GM12878 (cell line): ENCODE measurements around the gene SLC2A9. TPM values are rescaled to one million over a fixed set of nuclear protein-coding genes. Genes with fewer than 3 reads are reported as not detected.

ENCODE experiments used
- ATAC-seq: fragments of 200-7000 bp; cut with Tn5 transposase; 3 replicates; pipeline ENCODE4 v1.9.1; 2020; ENCODE audit warnings: mild to moderate bottlenecking, moderate library complexity
- BruUV-seq: library from RNA; stranded (reverse); fragments of 400-500 nt; replicated peaks from 2 replicates; lab custom pipeline; 2021; lab: Mats Ljungman, UMichigan
- CTCF ChIA-PET: fragments of 300-600 bp; sonication (Branson Sonifier 250); formaldehyde crosslinking; extraction: SDS; loops from one replicate; lab custom pipeline; 2021; ENCODE audit warnings: inconsistent platforms; lab: Yijun Ruan, JAX
- POLR2A ChIA-PET: fragments of 350-600 bp; formaldehyde crosslinking; extraction: SDS; loops from one replicate; lab custom pipeline; 2021; ENCODE audit warnings: inconsistent platforms; lab: Charles Lee
- RAD21 ChIA-PET: fragments of 300-600 bp; sonication (Branson Sonifier 250); formaldehyde crosslinking; loops from one replicate; lab custom pipeline; 2023; ENCODE audit warnings: antibody characterized with exemption; ENCODE audit not compliant: unreplicated experiment; lab: Charles Lee
- SMC1A ChIA-PET: fragments of 300-600 bp; sonication (Branson Sonifier 250); formaldehyde crosslinking; loops from one replicate; lab custom pipeline; 2023; ENCODE audit not compliant: unreplicated experiment, uncharacterized antibody; lab: Charles Lee
- DNase-seq: peaks from one replicate; pipeline ENCODE4 v3.0.0-alpha.2; 2011; ENCODE audit warnings: low read depth, low spot score
- FAIRE-seq: peaks from 3 replicates; lab custom pipeline; 2011; peaks lifted over from hg19 to GRCh38; lab: Jason Lieb, UNC
- H2AFZ ChIP-seq: 2 replicates; pipeline ENCODE4 v1.6.0; 2011; ENCODE audit warnings: low read depth, low read length, control low read depth; ENCODE audit not compliant: control insufficient read depth
- H3K27ac ChIP-seq: 2 replicates; pipeline ENCODE4 v1.5.1; 2011; ENCODE audit warnings: control low read depth; ENCODE audit not compliant: control insufficient read depth, insufficient read depth
- H3K27me3 ChIP-seq, 2 experiments: replicated peaks in 1 of 2; 2 replicates each; pipeline versions ENCODE4 v1.6.0 to v1.6.1; 2011; ENCODE audit warnings: low read length in 1 of 2; ENCODE audit not compliant: control insufficient read depth in 2 of 2, insufficient read depth in 2 of 2
- H3K36me3 ChIP-seq, 2 experiments: 2 replicates each; pipeline ENCODE4 v1.5.1; 2011; ENCODE audit warnings: low read length in 1 of 2; ENCODE audit not compliant: control insufficient read depth in 2 of 2, insufficient read depth in 2 of 2
- H3K4me1 ChIP-seq: 2 replicates; pipeline ENCODE4 v1.6.1; 2011; ENCODE audit warnings: mild to moderate bottlenecking, low read length, moderate library complexity, mixed read lengths; ENCODE audit not compliant: control insufficient read depth, insufficient read depth
- H3K4me2 ChIP-seq: 2 replicates; pipeline ENCODE4 v1.6.0; 2011; ENCODE audit warnings: control low read depth; ENCODE audit not compliant: control insufficient read depth, insufficient read depth
- H3K4me3 ChIP-seq: fragments of 200-600 bp; sonication (generic); 2 replicates; pipeline ENCODE4 v1.5.1; 2016
- H3K79me2 ChIP-seq: 2 replicates; pipeline ENCODE4 v1.6.0; 2011; ENCODE audit warnings: low read length; ENCODE audit not compliant: control insufficient read depth, insufficient read depth
- H3K9ac ChIP-seq: 2 replicates; pipeline ENCODE4 v1.8.0; 2011; ENCODE audit warnings: low read length, control low read depth, mixed read lengths; ENCODE audit not compliant: control insufficient read depth, insufficient read depth
- H3K9me3 ChIP-seq: replicated peaks from 3 replicates; pipeline ENCODE4 v1.5.1; 2011; ENCODE audit warnings: mild to moderate bottlenecking, low read length; ENCODE audit not compliant: control insufficient read depth, insufficient read depth
- H4K20me1 ChIP-seq: 2 replicates; pipeline ENCODE4 v1.6.0; 2011; ENCODE audit not compliant: control insufficient read depth, insufficient read depth
- BCL11A ChIP-seq: IDR thresholded peaks from 2 replicates; pipeline ENCODE4 v1.6.1; 2011; ENCODE audit warnings: low read depth, low read length
- BMI1 ChIP-seq: fragments of 450-650 bp; IDR thresholded peaks from 2 replicates; pipeline ENCODE4 v1.6.1; 2016; ENCODE audit warnings: mild to moderate bottlenecking, moderate library complexity, borderline replicate concordance
- DPF2 ChIP-seq: fragments of 450-650 bp; IDR thresholded peaks from 2 replicates; pipeline ENCODE4 v1.6.1; 2017; ENCODE audit warnings: mild to moderate bottlenecking
- E2F4 ChIP-seq: IDR thresholded peaks from 2 replicates; pipeline ENCODE4 v1.6.1; 2012; ENCODE audit warnings: low read depth, low read length, improper control_type of control experiment
- EED ChIP-seq: sonication (generic); IDR thresholded peaks from 2 replicates; pipeline ENCODE4 v1.6.1; 2016; ENCODE audit warnings: antibody characterized with exemption, low read depth
- IKZF2 ChIP-seq, 2 experiments: fragments of 450-650 bp; IDR thresholded peaks; 2 replicates each; pipeline ENCODE4 v1.6.1; 2017; ENCODE audit warnings: mild to moderate bottlenecking in 2 of 2, moderate library complexity in 2 of 2
- MTA2 ChIP-seq: fragments of 450-650 bp; IDR thresholded peaks from 2 replicates; pipeline ENCODE4 v1.6.1; 2016; ENCODE audit warnings: low read depth, mild to moderate bottlenecking, moderate library complexity
- NBN ChIP-seq: fragments of 450-650 bp; IDR thresholded peaks from 2 replicates; pipeline ENCODE4 v1.6.1; 2016
- NR2F1 ChIP-seq: fragments of 450-650 bp; conservative IDR thresholded peaks from 2 replicates; pipeline ENCODE4 v1.6.1; 2017; ENCODE audit warnings: mild to moderate bottlenecking
- PBX3 ChIP-seq: IDR thresholded peaks from 2 replicates; pipeline ENCODE4 v1.6.1; 2011; ENCODE audit warnings: mild to moderate bottlenecking, low read depth, low read length, moderate library complexity; ENCODE audit not compliant: insufficient replicate concordance
- POU2F2 ChIP-seq: IDR thresholded peaks from 3 replicates; pipeline ENCODE4 v1.6.1; 2011; ENCODE audit warnings: low read depth, mild to moderate bottlenecking, low read length, borderline replicate concordance
- RAD21 ChIP-seq: IDR thresholded peaks from 2 replicates; pipeline ENCODE4 v1.6.1; 2011; ENCODE audit warnings: mild to moderate bottlenecking, low read depth, low read length, moderate library complexity; ENCODE audit not compliant: insufficient read depth
- RAD51 ChIP-seq: fragments of 450-650 bp; IDR thresholded peaks from 2 replicates; pipeline ENCODE4 v1.6.1; 2016; ENCODE audit warnings: moderate library complexity, mild to moderate bottlenecking, inconsistent platforms
- SKIL ChIP-seq: fragments of 450-650 bp; IDR thresholded peaks from 2 replicates; pipeline ENCODE4 v1.6.1; 2017; ENCODE audit warnings: mild to moderate bottlenecking, low read depth, inconsistent platforms; ENCODE audit not compliant: poor library complexity, severe bottlenecking
- SMAD1 ChIP-seq: fragments of 450-650 bp; IDR thresholded peaks from 2 replicates; pipeline ENCODE4 v1.6.1; 2018; ENCODE audit warnings: mild to moderate bottlenecking, low read depth; ENCODE audit not compliant: partially characterized antibody
- SPI1 ChIP-seq: IDR thresholded peaks from 2 replicates; pipeline ENCODE4 v1.6.1; 2011; ENCODE audit warnings: low read depth, mild to moderate bottlenecking, low read length, moderate library complexity, borderline replicate concordance; ENCODE audit not compliant: insufficient read depth
- SREBF1 ChIP-seq: IDR thresholded peaks from 2 replicates; pipeline ENCODE4 v1.6.1; 2012; ENCODE audit warnings: mild to moderate bottlenecking, low read length
- WGBS: methylation state at CpG from one replicate; pipeline ENCODE4 v1.1.6; 2016; ENCODE audit warnings: low lambda C conversion rate; ENCODE audit not compliant: insufficient replicate concordance, insufficient coverage; ENCODE audit errors: missing lambda C conversion rate; 5-methylcytosine and 5-hydroxymethylcytosine counted together
- in situ Hi-C: fragments of 300-500 bp; cut with MboI; formaldehyde crosslinking; loops from 9 replicates; pipeline ENCODE4 v1.14.3; 2018; ENCODE audit warnings: mixed read lengths
- intact Hi-C: fragments of 100-400 bp; cut with micrococcal nuclease; formaldehyde crosslinking; loops from one replicate; pipeline ENCODE4 v1.14.2; 2022; ENCODE audit not compliant: unreplicated experiment
- polyA plus RNA-seq, 11 experiments: library from polyadenylated mRNA; depleted of rRNA in 4 of 11; unstranded in 6 of 11; stranded (reverse) in 5 of 11; fragments of >200 nt; fragmentation: Nextera tagmentation in 4 of 11; fragmentation: Illumina TruSeq in 1 of 11; extraction: Ambion mirVana in 4 of 11; extraction: Trizol in 1 of 11; gene quantifications; 1 replicate in 1 of 11; 2 replicates in 10 of 11; pipeline versions ENCODE4 v1.2.1 to v1.2.3, GENCODE V29; 2011 to 2016; ENCODE audit warnings: inconsistent platforms in 2 of 11, missing spikeins in 2 of 11, low read depth in 1 of 11
- total RNA-seq, 4 experiments: library from RNA; depleted of rRNA in 3 of 4; stranded (reverse); fragments of >200 nt in 3 of 4; fragmentation: Illumina TruSeq in 1 of 4; extraction: Trizol in 1 of 4; gene quantifications; 2 replicates each; pipeline versions ENCODE4 v1.2.1 to v1.2.3, GENCODE V29; 2013 to 2021

SLC2A9 gene
- total and polyA plus RNA-seq, 10 of the 15 experiments (the other 5 are each of a cell fraction or from before 2014, with no cell fraction given) = 0.28 to 2.8 (median 1.2) TPM

GRCh38 chr4:9849538-9849920, 171.8 kb downstream of the SLC2A9 start:
- SMC1A ChIA-PET = interaction anchor here (0.6 to 1.1 kb wide), 4 partner anchors 21 to 165 kb away, joined by 3 read pairs; no protein-coding TSS in a partner anchor
- intact Hi-C loops = no loop called here
- Histone ChIP-seq H4K20me1 (no peaks in the 10 kb centered on the region), H3K36me3 (no peaks in the 10 kb centered on the region), H3K4me1 (no peaks in the 10 kb centered on the region; the same call in 1 of the 2 replicates), H3K4me3 (no peak overlapping the region), H3K9ac (no peak overlapping the region), H3K27me3 (no peaks in the 10 kb centered on the region), H2AFZ (no peak overlapping the region), H3K9me3 (no peaks in the 10 kb centered on the region; the same call in 2 of the 3 replicates), H3K79me2 (no peaks in the 10 kb centered on the region), H3K4me2 (0 out of 2 replicates have a peak overlapping the region, but pooled peaks have one; percentile 3), H3K27ac (no peak overlapping the region)
- 51% methylated on average over 2 of the region's 2 CpGs for WGBS
- FAIRE-seq (no peak), ATAC-seq (peak; percentile 95), DNase-seq (peak; percentile 51)
- RAD21 ChIA-PET = interaction anchor here (0.8 to 1.2 kb wide), 2 partner anchors 42 to 165 kb away, joined by 3 read pairs; no protein-coding TSS in a partner anchor
- CTCF ChIA-PET = no interaction called here
- in situ Hi-C loops = no loop called here
- POLR2A ChIA-PET = no interaction called here
- no TSS peak for BruUV-seq
- TF ChIP-seq BMI1 (peak; percentile 66), POU2F2 (no peak), SREBF1 (no peak), EED (no peak), DPF2 (peak; percentile 79), RAD51 (no peak), RAD21 (no peak), E2F4 (no peak), SKIL (peak; percentile 50), MTA2 (peak; percentile 100), IKZF2 (IDR thresholded peaks at IDR 0.05) (peak; percentile 53 to 66; a peak in 3 of 4 replicates), NR2F1 (peak; percentile 76), NBN (peak; percentile 50; the same call in 1 of the 2 replicates), SMAD1 (peak; percentile 69), SPI1 (peak; percentile 26; the same call in 1 of the 2 replicates), PBX3 (no peak), BCL11A (peak; percentile 87)
